Caki2 (cell line): ENCODE measurements around the gene HAO2. TPM values are rescaled to one million over a fixed set of nuclear protein-coding genes. Genes with fewer than 3 reads are reported as not detected.

Source experiments
- DNase-seq: peaks from one replicate; pipeline ENCODE4 v3.0.0-alpha.2; 2015; ENCODE audit warnings: low read depth
- in situ Hi-C: cut with HindIII; loops from 2 replicates; pipeline ENCODE4 v1.10.0; 2016; ENCODE audit warnings: low sequenced_read_pairs, low pct_unique_long_range_greater_than_20kb, mixed read lengths
- total RNA-seq: library from RNA; depleted of rRNA; stranded (reverse); fragments of >200 nt; shearing (Covaris generic); gene quantifications from 2 replicates; pipeline ENCODE4 v1.2.3, GENCODE V29; 2014; ENCODE audit warnings: low replicate concordance; rRNA removed

HAO2 gene
- total RNA-seq, 1 experiment from 2014 or later: not detected

GRCh38 chr1:119409731-119410130 lies 41.1 kb downstream of the HAO2 start:
- in situ Hi-C loops: no loop called here
- no peak for DNase-seq

- in situ Hi-C loops: no loop called here
- no peak for DNase-seq
These were observed 42.4 kb downstream of the HAO2 start for GRCh38 chr1:119410961-119411360.

GRCh38 chr1:119414950-119415349 lies 46.4 kb downstream of the HAO2 start, which contains the start of gene HSD3B2:
Gene HSD3B2 (plus strand): TSS chr1:119415150. CDS start chr1:119415420, 270 bp downstream.
- no peak for DNase-seq
- in situ Hi-C loops: no loop called here

GRCh38 chr1:119416006-119416640 lies 47.5 kb downstream of the HAO2 start:
- in situ Hi-C loops: no loop called here
- no peak for DNase-seq

- no peak for DNase-seq
- in situ Hi-C loops: no loop called here
These were observed 50.5 kb downstream of the HAO2 start for GRCh38 chr1:119419109-119419508.

- no peak for DNase-seq
- in situ Hi-C loops: no loop called here
These were observed 52.1 kb downstream of the HAO2 start for GRCh38 chr1:119420638-119421037.

- in situ Hi-C loops: no loop called here
- no peak for DNase-seq
These were observed 54.0 kb downstream of the HAO2 start for GRCh38 chr1:119422631-119423030.

GRCh38 chr1:119428991-119429390 lies 60.4 kb downstream of the HAO2 start:
- in situ Hi-C loops: no loop called here
- DNase-seq: no peak

- in situ Hi-C loops: no loop called here
- no peak for DNase-seq
These were observed 61.1 kb downstream of the HAO2 start for GRCh38 chr1:119429687-119430086.

GRCh38 chr1:119430486-119430885 lies 61.9 kb downstream of the HAO2 start:
- in situ Hi-C loops: no loop called here
- no peak for DNase-seq

- in situ Hi-C loops: no loop called here
- DNase-seq: no peak
These were observed 63.3 kb downstream of the HAO2 start for GRCh38 chr1:119431836-119432235.

- in situ Hi-C loops: no loop called here
- no peak for DNase-seq
These were observed 66.5 kb downstream of the HAO2 start for GRCh38 chr1:119435052-119435451.

GRCh38 chr1:119438761-119439160 lies 70.2 kb downstream of the HAO2 start:
- no peak for DNase-seq
- in situ Hi-C loops: no loop called here

- no peak for DNase-seq
- in situ Hi-C loops: no loop called here
These were observed 72.2 kb downstream of the HAO2 start for GRCh38 chr1:119440721-119441307.

GRCh38 chr1:119442756-119443155 lies 74.2 kb downstream of the HAO2 start:
- no peak for DNase-seq
- in situ Hi-C loops: no loop called here

Other genes starting within 250 kb of the HAO2 start
- 7.1 and 9.5 TPM in 2 replicates for gene WARS2, start 228.1 kb upstream of the HAO2 start, total RNA-seq
- gene HSD3B2, start 46.4 kb downstream of the HAO2 start, total RNA-seq: not detected in 2 replicates
- gene HSD3B1, start 138.4 kb downstream of the HAO2 start, total RNA-seq: not detected in 2 replicates